Stimulated activated CD8-positive, alpha-beta memory T cell treated with anti-CD3 and anti-CD28 coated beads, Interleukin-7, amount 100 ng/mL, for 1 hour (primary cell): ENCODE data around the gene FKBP5.
"Not testable (repeated sequence)": the region's sequence is repeated elsewhere in the genome, so short reads cannot be mapped to it uniquely, and the experiment has no call there.

ENCODE experiments used
- DNase-seq, 2 donors: peaks; one replicate each; pipeline ENCODE4 v3.0.0-alpha.2; 2020; ENCODE audit warnings: low read depth in 2 of 2

The FKBP5 gene

DNA sequence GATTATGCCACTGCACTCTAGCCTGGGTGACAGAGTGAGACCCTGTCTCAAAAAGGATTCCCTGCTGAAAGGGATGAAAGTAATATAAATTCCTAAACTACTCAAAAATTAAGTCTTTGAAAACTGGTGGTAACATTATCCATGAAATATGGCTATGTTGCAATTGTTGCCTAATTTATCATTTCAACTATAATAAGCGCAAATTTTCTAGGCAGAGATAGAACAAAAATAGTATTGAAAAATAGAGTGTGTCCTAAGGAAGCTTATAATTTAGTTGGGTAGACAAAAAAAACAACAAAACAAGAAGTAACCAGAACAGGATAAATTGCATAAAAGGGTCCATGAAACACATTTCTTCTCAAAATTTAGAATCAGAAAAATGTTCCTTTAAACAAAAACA lies 68.0 kb downstream of the FKBP5 start:
- DNase-seq: no peak

DNA sequence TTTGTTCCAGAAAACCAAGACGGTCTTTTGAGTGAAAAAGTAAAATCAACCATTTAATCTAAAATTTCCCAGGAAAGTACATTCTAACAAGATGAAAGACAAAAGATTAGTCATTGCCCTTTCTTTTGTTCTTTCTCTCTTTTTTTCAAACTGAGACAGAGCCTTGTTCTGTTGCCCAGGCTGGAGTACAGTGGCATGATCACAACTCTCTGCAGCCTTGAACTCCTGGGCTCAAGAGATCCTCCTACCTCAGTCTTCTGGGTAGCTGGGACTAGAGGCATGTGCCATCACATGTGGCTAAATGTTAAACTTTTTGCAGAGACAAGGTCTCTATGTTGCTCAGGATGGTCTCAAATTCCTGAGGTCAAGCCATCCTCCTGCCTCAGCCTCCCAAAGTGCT lies 75.0 kb downstream of the FKBP5 start:
- DNase-seq: no peak

DNA sequence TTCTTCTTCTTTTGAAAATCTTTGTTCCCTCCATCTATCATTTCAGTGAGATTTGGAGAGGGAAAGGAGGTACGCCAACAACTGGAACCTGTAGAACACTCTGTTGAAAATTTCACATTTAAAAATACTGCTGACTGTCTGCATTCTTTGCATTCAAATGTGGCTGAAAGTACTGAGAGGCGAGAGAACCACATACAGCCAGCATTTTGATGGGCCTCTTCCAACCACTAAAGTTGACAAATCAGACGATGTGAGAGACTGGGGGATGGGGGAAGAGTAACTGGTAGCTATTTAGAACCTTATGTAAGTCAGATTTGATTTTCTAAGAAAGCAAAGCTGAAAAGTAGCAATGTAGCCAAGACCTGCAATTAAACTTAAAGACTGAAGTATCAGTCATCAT lies 77.5 kb downstream of the FKBP5 start:
- no peak for DNase-seq

DNA sequence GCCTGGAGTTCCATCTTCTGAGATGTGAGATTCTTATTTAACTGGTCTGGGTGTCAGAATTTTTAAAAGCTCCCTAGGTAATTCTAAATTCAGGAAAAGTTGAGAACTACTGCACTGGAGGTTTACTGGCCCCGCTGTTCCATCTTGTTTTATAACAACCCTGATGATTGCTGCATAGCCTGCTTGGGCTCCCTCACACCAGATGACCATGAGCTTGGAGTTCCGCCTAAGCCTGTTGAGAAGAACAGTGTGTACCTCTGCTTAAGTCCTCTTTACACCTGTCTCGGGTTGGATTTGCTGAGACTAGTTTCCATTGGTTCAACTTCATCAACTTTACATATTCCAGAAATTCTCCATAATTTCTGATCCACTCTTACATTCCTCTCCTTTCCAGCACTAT lies 77.9 kb downstream of the FKBP5 start:
- no peak for DNase-seq

DNA sequence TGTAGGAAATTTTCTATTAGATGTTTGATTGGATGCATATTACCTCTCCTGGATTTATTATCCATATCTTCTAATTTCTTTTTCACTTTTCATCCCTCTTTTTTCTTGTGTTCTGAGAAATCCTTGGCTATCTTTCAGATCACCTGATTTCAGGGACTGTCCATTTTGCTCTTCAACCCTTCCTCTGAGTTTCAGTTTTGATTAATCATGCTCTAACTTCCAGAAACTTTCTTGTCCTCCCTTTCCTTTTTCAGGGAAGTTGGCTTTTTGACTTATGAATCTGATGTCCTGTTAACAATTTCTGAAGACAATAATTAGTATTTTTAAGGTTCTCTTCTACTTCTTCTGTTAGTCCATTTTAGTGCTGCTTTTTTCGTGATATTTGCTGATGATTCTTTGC lies 79.1 kb downstream of the FKBP5 start:
- no peak for DNase-seq

DNA sequence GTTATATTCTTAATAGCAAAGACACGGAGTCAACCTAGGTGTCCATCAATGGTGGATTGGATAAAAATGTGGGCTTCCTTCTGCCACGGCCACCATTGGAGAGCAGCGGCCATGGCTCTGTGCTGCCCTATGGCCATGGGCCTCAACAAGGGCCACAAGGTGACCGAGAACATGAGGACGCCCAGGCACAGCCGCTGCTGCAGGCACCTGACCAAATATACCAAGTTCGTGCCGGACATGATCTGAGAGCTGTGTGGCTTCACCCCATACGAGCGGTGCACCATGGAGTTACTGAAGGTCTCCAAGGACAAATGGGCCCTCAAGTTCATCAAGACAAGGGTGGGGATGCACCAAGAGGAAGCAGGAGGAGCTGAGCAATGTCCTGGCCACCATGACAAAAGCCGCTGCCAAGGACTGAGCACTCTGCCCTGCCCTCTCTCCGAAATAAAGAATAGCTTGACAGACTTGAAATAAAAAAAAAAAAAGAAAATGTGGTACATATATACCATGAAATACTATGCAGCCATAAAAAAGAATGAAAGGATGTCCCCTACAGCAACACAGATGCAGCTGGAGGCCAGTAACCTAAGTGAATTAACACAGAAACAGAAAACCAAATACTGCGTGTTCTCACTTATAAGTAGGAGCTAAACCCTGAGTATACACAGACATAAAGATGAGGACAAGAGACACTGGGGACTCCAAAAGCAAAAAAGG lies 81.0 kb downstream of the FKBP5 start:
- no peak for DNase-seq

DNA sequence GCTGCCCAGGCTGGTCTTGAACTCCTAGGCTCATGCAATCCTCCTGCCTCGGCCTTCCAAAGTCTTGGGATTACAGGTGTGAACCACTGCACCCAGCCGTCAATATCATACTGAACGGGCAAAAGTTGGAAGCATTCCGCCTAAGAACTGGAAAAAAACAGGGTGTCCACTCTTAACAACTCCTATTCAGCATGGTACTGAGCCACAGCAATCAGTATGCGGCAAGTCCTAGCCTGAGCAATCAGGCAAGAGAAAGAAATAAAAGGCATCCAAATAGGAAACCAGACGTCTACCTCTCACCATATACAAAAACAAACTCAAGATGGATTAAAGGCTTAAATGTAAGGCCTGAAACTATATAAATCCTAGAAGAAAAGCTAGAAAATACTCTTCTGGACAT lies 83.1 kb downstream of the FKBP5 start:
- DNase-seq: no peak

DNA sequence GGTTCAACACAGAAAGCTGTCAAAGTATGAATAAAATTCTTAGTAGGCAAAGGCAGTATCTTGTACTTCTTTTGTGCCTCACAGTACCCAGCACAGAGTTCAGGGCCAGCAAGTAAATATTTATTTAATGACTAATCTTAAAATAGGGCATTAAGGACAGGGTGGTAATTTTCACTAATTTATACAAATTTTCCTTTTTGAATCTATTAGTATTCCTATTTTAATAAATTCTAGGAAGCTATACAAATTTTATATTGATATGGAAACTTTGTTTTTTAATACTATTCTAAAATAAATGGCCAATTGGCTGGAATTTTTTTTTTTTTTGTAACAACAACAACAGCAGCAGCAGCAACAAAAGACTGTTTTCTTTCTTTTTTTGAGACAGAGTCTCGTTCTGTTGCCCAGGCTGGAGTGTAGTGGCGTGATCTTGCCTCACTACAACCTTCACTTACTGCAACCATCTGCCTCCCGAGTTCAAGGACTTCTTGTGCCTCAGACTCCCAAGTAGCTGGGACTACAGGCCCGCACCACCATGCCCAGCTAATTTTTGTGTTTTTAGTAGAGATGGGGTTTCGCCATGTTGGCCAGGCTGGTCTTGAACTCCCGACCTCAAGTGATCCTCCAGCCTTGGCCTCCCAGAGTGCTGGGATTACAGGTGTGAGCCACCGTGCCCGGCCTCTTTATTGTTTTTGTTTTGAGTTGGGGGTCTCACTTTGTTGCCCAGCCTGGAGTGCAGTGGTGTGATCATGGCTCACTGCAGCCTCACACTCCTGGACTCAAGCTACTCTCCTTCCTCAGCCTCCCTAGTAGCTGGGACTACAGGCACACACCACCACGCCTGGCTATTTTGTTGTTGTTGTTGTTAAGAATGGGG lies 85.2 kb downstream of the FKBP5 start:
- no peak for DNase-seq

DNA sequence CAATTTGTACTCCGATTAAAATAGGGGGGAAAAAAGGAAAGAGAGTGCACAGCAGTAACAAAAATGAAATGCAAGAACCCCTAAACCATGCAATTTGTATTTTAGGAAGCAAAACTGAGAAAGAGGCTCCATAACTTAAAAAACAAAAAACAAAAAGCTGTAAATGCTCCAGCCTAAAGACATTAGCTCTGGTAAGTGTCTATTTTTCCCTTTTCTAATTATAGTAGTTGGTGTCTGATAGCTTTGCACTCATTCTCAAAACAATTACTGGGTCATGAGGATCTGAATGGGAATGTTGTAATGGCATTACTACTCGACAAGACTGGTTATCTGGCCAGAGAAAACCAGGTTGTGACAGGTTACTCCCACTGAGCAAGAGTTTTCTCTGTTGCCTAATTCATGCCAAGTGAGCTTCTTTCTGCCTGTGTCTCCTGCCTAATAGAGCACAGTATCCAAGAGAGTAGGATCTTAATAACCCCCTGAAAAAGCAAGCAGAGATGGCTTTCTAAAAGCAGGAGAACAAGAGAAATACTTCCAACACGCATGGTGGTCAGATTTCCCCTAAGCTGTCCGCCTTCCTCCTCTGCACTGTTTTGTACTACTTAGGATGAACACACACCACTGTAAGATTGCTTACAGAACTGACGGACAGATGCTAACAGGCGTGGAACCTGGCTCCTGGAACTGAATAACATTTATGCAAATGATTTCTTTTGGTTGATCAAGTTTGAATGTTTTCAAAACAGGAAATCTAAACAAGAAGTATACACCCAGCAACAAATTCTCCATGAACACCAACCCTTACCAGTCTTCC lies 86.4 kb downstream of the FKBP5 start:
- DNase-seq: no peak

DNA sequence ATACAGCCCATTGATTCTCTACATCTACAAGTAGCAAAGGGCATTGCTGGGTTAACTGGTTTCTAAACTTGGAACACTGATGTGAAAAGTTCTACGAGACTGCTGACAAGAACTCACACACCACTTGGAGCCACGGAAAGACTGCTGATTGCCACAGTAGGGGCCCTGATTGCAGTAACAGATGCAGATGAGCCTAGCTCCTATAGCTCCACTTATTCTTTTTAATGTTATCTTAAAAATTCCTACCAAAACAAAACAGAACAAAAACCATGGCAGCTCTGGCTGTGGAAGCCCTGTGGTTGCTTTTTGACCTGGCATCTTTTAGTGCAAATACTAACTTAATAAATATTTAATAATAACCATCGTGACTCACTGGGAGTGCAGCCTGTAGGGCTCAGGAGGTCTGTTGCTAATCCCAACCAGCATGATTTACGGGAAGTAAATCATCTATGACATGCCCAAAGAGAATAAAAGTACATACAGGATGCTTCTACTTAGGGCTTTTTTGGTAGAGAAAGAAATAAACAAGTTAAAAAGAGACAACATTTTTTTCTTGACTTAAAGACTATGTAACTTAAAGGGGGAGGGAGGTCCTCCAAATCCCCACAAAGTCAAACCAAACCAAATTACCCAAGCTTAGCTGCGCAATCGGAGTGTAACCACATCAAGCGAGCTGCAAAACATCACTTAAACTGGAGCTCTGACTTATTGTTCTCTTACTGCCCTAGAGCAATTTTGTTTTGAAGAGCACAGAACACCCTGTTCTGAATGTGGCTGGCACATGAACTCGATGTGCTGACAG lies 87.2 kb downstream of the FKBP5 start:
- peak; percentile 17 to 39 for DNase-seq

DNA sequence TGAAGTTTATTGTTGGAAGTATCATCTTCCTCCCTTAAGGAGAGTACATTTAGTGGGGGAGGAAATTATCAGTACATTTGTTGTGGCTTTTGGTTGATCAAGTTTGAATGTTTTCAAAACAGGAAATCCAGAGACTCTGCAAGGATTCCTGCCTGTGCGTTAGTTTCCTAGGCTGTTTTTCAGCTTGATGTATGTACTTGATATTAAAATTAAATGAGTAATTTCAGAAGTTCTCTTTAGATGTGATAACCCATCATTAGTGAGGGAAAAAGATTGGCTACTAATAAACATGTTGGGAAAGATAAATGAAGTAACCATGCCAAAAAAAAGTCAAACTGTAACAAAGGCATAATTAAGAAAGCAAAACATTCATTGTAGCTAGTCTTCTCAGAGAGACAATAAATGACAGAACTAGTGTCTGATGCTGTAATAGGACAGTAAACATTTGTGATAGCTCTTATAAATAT lies 88.0 kb downstream of the FKBP5 start:
- no peak for DNase-seq

DNA sequence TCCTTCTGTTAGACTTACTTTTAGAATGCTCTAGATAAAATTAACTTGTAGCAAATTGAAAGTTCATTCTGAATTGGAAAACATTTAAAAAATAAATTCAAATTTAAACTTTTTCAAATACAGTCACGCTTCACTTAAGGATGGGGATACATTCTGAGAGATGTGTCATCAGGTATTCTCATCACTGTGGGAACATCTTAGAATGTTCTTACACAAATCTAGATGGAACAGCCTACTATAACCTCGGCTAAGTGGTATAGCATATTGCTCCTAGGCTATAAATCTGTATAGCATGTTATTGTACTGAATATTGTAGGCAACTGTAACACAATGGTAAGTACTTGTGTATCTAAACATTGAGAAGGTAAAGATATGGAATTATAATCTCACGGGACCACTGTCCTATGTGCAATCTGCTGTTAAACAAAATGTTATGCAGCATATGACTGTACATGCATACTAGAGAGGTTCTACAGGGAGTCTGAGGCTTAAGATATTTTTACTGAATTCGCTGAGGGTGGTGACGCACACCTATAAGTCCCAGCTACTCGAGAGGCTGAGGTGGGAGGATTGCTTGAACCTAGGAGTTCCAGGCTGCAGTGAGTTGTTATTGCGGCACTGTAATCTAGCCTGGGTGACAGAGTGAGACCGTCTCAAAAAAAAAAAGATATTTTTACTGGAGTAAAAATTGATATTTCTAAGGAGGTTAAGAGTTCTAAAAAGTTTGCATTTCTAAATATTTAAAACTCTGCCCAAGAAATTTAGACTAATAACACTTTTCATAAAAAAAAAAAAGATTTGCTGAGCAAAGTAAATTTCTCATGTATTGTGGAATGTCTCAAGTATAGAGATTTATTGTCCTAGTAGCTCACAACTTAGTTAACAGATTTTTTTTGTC lies 88.7 kb downstream of the FKBP5 start:
- DNase-seq: no peak

DNA sequence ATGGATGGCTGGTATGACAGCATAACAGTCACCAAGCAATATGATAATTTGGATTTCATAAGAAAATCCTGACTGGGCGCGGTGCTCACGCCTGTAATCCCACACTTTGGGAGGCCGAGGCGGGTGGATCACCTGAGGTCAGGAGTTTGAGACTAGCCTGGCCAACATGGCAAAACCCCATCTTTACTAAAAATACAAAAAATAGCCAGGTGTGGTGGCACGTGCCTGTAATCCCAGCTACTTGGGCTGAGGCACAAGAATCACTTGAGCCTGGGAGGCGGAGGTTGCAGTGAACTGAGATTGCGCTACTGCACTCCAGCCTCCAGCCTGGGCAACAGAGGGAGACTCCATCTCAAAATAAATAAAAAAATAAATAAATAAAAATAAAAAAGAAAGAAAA lies 90.1 kb downstream of the FKBP5 start:
- DNase-seq: not testable (repeated sequence)

DNA sequence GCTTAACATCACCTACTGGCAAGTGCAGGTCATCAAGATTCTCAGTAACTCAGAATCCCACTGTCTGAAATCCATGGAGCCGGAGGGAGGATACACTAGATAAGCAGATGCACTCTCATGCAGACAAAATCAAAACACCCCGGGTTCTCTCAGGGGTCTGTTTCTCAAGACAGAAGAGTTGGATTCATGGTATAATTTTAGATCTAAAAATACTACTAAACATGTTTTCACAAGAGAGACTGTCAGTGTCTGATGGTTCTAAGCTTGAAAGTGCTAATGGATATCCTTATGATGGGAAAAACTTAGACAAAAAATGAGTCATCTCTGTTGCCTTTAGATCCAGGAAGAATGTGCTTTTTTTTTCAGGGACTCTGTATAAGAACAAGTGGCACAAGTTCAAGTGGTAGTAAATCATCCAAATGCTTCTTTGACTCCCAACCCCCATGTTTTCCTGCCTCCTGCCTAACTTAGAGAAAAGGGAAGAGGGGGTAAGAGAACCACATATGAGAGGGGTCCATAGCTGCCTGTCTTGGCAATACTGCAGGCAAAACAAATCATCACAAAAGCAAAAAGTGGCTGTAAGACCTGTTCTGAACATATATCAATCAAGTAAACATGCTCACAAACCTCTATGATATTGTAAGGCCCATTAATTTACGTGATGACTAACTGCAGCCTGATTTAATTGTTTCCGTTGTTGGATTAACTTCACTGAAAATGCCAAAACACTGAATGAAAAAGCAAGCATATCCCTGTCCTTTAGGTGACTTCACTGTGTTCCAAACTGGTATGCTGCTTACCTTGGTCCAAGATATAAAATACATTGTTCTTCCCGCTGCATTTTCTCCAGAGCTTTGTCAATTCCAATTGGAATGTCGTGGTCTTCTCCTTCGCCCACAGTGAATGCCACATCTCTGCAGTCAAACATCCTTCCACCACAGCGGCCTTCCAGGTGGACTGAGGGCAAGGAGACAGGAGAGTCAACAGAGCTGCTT lies 92.0 kb downstream of the FKBP5 start:
- DNase-seq: no peak

DNA sequence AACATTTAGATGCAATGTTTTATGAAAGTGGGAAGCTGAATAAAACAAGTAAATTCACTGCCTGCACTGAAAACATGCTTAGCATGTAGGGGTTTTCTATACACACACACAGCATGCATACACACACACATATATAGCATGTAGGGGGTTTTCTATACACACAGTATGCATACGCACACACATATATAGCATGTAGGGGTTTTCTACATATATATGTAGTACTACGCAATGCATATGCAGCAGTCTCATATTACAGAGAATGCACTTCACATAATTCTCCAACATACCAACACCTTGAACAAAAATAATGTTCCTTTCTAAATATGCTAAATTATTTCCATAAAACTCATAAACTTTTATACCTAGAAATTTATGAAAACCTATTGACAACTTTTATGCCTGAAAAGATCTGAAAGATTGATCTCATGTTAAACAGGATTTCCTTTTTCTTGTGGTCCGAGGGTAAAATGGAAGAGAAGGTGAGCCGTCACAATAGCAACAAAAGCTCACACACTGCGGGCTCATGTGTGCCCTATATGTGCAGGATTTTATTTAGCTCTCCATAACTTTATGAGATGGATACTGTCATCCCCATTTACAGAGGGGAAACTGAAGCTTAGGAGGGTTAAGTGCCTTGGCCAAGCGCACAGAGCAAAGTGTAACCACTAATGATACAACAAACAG lies 94.1 kb downstream of the FKBP5 start:
- no peak for DNase-seq

DNA sequence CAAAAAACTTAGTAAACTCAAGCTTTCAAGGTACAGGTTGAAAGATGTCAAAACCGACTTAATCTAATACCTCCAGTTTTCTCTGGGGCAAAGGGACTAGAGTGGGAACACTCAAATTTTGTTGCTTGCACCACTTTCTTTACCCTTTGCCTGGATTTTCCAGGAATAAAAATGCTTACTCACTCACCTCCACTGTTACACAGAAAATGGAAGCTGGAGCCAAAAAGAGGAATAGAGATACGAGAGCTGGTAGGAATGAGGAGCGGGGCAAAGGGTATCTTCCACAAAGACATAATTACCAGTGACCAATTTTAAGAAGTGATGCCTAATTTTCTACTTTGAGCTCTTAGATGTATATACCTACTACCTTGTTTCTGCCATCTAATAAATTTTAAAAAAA lies 96.5 kb downstream of the FKBP5 start:
- DNase-seq: no peak

DNA sequence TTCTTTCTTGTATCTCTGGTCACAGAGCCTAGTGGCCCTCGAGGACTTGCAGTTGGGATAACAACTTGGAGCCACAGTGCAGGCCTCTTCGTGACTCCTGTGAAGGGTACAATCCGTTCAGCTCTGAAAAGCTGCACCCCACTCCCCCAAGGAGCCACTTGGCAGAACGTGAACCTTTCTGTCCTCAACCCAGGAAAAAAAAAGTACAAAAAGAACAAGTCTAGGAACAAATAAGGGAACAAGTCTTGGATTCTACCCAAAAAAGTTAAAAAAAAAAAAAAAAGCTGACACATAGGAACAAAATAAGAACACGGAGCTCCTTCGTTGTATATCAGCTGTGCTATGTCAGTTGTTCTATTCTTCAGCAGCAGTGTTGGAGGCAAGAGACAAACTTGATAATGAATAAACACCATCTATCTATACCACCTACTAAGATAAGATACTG lies 98.1 kb downstream of the FKBP5 start:
- DNase-seq: no peak

DNA sequence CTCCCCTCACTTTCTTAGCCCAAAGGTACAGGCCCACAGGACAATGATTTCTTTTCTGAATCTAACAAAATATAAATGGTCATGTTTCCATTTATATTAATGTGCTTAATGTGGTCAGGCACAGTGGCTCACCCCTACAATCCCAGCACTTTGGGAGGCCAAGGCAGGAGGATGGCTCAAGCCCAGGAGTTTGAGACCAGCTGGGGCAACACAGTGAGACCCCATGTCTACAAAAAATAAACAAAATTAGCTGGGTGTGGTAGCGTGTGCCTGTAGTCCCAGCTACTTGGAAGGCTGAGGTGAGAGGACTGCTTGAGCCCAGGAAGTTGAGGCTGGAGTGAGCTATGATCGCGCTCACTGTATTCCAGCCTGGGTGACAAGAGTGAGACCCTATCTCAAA lies 98.8 kb downstream of the FKBP5 start:
- DNase-seq: no peak
